SU-DHL-6 (cell line): ENCODE measurements around the gene ALDH3A2.

ENCODE experiments used
- H2AFZ ChIP-seq: fragments of 200-600 bp; sonication (generic); 2 replicates; pipeline ENCODE4 v1.6.1; 2014; ENCODE audit warnings: low read depth, mild to moderate bottlenecking, moderate library complexity, mixed read lengths, antibody characterized with exemption, low read length; ENCODE audit not compliant: severe bottlenecking
- H3F3A ChIP-seq: fragments of 200-600 bp; shearing (Covaris generic); 2 replicates; pipeline ENCODE4 v1.6.0; 2016; ENCODE audit warnings: antibody characterized with exemption, mild to moderate bottlenecking; ENCODE audit not compliant: insufficient read depth
- H3K27ac ChIP-seq: fragments of 200-600 bp; sonication (generic); 2 replicates; pipeline ENCODE4 v1.5.1; 2016; ENCODE audit warnings: low read depth, mild to moderate bottlenecking, low read length, moderate library complexity, mixed read lengths
- H3K27me3 ChIP-seq: fragments of 200-600 bp; sonication (generic), shearing (Covaris generic); 2 replicates; pipeline ENCODE4 v1.6.0; 2014; ENCODE audit warnings: mild to moderate bottlenecking, low read length
- H3K36me3 ChIP-seq: fragments of 200-600 bp; sonication (generic); 2 replicates; pipeline ENCODE4 v1.6.1; 2014; ENCODE audit warnings: mild to moderate bottlenecking, low read length, mixed read lengths
- H3K4me2 ChIP-seq: fragments of 300-600, 200-600 bp; shearing (Covaris generic), sonication (generic); 2 replicates; pipeline ENCODE4 v1.6.0; 2014; ENCODE audit warnings: low read length, low read depth, mild to moderate bottlenecking; ENCODE audit not compliant: poor library complexity, severe bottlenecking
- H3K4me3 ChIP-seq: fragments of 200-600 bp; sonication (generic); 2 replicates; pipeline ENCODE4 v1.5.1; 2014; ENCODE audit warnings: antibody characterized with exemption, low read length, mild to moderate bottlenecking, mixed read lengths; ENCODE audit not compliant: insufficient read depth, poor library complexity, severe bottlenecking
- H3K79me2 ChIP-seq: fragments of 200-600 bp; sonication (generic); 2 replicates; pipeline ENCODE4 v1.6.1; 2014; ENCODE audit warnings: mild to moderate bottlenecking, low read length, moderate library complexity; ENCODE audit not compliant: insufficient read depth
- H3K9ac ChIP-seq: fragments of 200-600 bp; sonication (generic); 2 replicates; pipeline ENCODE4 v1.7.0; 2014; ENCODE audit warnings: mild to moderate bottlenecking, low read length
- H3K9me2 ChIP-seq: fragments of 200-600 bp; sonication (generic); replicated peaks from 2 replicates; pipeline ENCODE4 v1.6.1; 2014; ENCODE audit warnings: low read length; ENCODE audit not compliant: insufficient read depth
- H3K9me3 ChIP-seq: fragments of 200-600 bp; sonication (generic); 2 replicates; pipeline ENCODE4 v1.6.1; 2014; ENCODE audit warnings: low read length, mixed read lengths; ENCODE audit not compliant: insufficient read depth
- H4K20me1 ChIP-seq: fragments of 200-600 bp; sonication (generic); 2 replicates; pipeline ENCODE4 v1.6.1; 2014; ENCODE audit warnings: low read depth, mild to moderate bottlenecking, antibody characterized with exemption, low read length, moderate library complexity, mixed read lengths
- CTCF ChIP-seq: fragments of 200-600 bp; sonication (generic); IDR thresholded peaks from one replicate; pipeline ENCODE4 v1.5.1; 2017; ENCODE audit warnings: antibody characterized with exemption, mild to moderate bottlenecking, low read length, moderate library complexity; ENCODE audit not compliant: insufficient read depth, poor library complexity, severe bottlenecking
- EZH2phosphoT487 ChIP-seq: fragments of 200-600 bp; sonication (generic), shearing (Covaris generic); conservative IDR thresholded peaks from 2 replicates; pipeline ENCODE4 v1.6.1; 2018; ENCODE audit warnings: mild to moderate bottlenecking, antibody characterized with exemption, low read length, moderate library complexity, mixed read lengths

The ALDH3A2 gene

GRCh38 chr17:19676896-19677295 lies 28.3 kb downstream of the ALDH3A2 start:
- Histone ChIP-seq H2AFZ (no peak overlapping the region), H3K79me2 (no peaks in the 10 kb centered on the region), H3K36me3 (no peaks in the 10 kb centered on the region), H3K27ac (no peak overlapping the region), H3K4me3 (no peak overlapping the region), H3F3A (no peaks in the 10 kb centered on the region), H3K9me3 (no peaks in the 10 kb centered on the region), H3K4me2 (no peak overlapping the region), H3K9me2 (no peaks in the 10 kb centered on the region), H3K9ac (no peak overlapping the region), H4K20me1 (no peaks in the 10 kb centered on the region), H3K27me3 (no peaks in the 10 kb centered on the region)
- TF ChIP-seq EZH2phosphoT487: no peak
- no peak for TF ChIP-seq CTCF

- TF ChIP-seq CTCF (no peak), EZH2phosphoT487 (no peak)
- Histone ChIP-seq H4K20me1 (no peaks in the 10 kb centered on the region), H3K9ac (no peak overlapping the region), H3K79me2 (no peaks in the 10 kb centered on the region), H2AFZ (no peak overlapping the region), H3K4me2 (no peak overlapping the region), H3K27ac (no peak overlapping the region), H3K9me3 (no peaks in the 10 kb centered on the region), H3K27me3 (no peaks in the 10 kb centered on the region), H3K4me3 (no peak overlapping the region), H3K9me2 (no peaks in the 10 kb centered on the region), H3F3A (no peaks in the 10 kb centered on the region), H3K36me3 (no peaks in the 10 kb centered on the region)
Observed at GRCh38 chr17:19677736-19678379, 29.3 kb downstream of the ALDH3A2 start.

GRCh38 chr17:19678581-19679453 lies 30.3 kb downstream of the ALDH3A2 start:
- Histone ChIP-seq H3K27ac (no peak overlapping the region), H3K9me2 (no peaks in the 10 kb centered on the region), H3K9ac (no peak overlapping the region), H2AFZ (no peak overlapping the region), H3K9me3 (no peaks in the 10 kb centered on the region), H3K36me3 (no peaks in the 10 kb centered on the region), H3K79me2 (no peaks in the 10 kb centered on the region), H3F3A (no peaks in the 10 kb centered on the region), H4K20me1 (no peaks in the 10 kb centered on the region), H3K4me3 (no peak overlapping the region), H3K27me3 (no peaks in the 10 kb centered on the region), H3K4me2 (no peak overlapping the region)
- TF ChIP-seq CTCF (no peak), EZH2phosphoT487 (no peak)
